Activated CD8-positive, alpha-beta T cell treated with anti-CD3 and anti-CD28 coated beads for 36 hours (primary cell): ENCODE results near the gene MARK1. TPM values are rescaled to one million over a fixed set of nuclear protein-coding genes. Genes with fewer than 3 reads are reported as not detected.
"Not testable (repeated sequence)": the region's sequence is repeated elsewhere in the genome, so short reads cannot be mapped to it uniquely, and the experiment has no call there.

Source experiments
- ATAC-seq: fragments of 200-7000 bp; cut with Tn5 transposase; one replicate; pipeline ENCODE4 v1.10.0; 2021; ENCODE audit warnings: mild to moderate bottlenecking, moderate library complexity
- CTCF ChIA-PET: fragments of 350-600 bp; sonication (Branson Sonifier 250); formaldehyde crosslinking; loops from one replicate; lab custom pipeline; 2021; ENCODE audit warnings: antibody characterized with exemption; lab: Charles Lee
- POLR2A ChIA-PET: fragments of 350-600 bp; sonication (Branson Sonifier 250); formaldehyde crosslinking; loops from one replicate; lab custom pipeline; 2021; ENCODE audit warnings: antibody characterized with exemption; lab: Charles Lee
- DNase-seq: peaks from one replicate; pipeline ENCODE4 v3.0.0-alpha.2; 2020
- H3K27ac Mint-ChIP-seq: one replicate; pipeline ENCODE4 v1.8.0; 2021; ENCODE audit warnings: mild to moderate bottlenecking, mixed read lengths
- H3K27me3 Mint-ChIP-seq: one replicate; pipeline ENCODE4 v1.8.0; 2021; ENCODE audit warnings: mixed read lengths
- H3K36me3 Mint-ChIP-seq: one replicate; pipeline ENCODE4 v1.8.0; 2021; ENCODE audit warnings: low read depth, mixed read lengths
- H3K4me1 Mint-ChIP-seq: one replicate; pipeline ENCODE4 v1.8.0; 2021; ENCODE audit warnings: low read depth, mixed read lengths
- H3K4me3 Mint-ChIP-seq: one replicate; pipeline ENCODE4 v1.8.0; 2021; ENCODE audit warnings: mild to moderate bottlenecking, moderate library complexity, mixed read lengths
- H3K9me3 Mint-ChIP-seq: one replicate; pipeline ENCODE4 v1.8.0; 2021; ENCODE audit warnings: mixed read lengths
- intact Hi-C: fragments of 100-400 bp; cut with micrococcal nuclease; formaldehyde crosslinking; loops from one replicate; pipeline ENCODE4 v1.10.0; 2022
- total RNA-seq, 2 experiments: library from RNA; stranded (reverse); gene quantifications; one replicate each; pipeline ENCODE4 v1.2.3, GENCODE V29; 2021
- TF ChIP-seq, protein P1 (sequence below): fragments of 200-600 bp; IDR thresholded peaks from one replicate; pipeline ENCODE4 v1.8.0; 2022; ENCODE audit warnings: antibody characterized with exemption, mild to moderate bottlenecking

The MARK1 gene
- total RNA-seq, 2 experiments from 2014 or later = not detected

DNA sequence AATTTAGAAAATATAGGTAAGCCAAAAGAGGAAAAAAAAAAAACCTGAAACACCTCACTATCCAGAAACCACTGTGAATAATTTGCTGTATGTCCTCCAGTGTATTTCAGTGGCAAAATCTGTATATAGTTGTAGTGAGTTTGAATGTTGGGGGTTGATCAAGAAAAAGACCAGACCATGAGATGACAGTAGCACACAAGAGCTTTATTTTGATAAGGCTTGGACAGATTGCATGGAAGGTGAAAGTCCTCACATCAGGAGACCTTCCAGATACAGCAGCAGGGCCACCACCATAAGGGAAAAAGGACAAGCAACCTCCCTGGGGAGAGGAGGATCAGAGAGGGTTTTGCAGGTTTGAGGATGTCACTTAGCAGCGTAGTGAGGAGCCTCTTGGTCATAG is 146.0 kb downstream of the MARK1 start:
- intact Hi-C loops = no loop called here
- H3K27me3 Mint-ChIP-seq = peaks cover 2% of the 10 kb centered on the region
- no peaks in the 10 kb centered on the region for H3K36me3 Mint-ChIP-seq
- ATAC-seq (no peak), DNase-seq (no peak)
- H3K9me3 Mint-ChIP-seq = peaks cover 7% of the 10 kb centered on the region
- H3K27ac Mint-ChIP-seq = no peak overlapping the region
- H3K4me3 Mint-ChIP-seq = no peak overlapping the region
- CTCF ChIA-PET = no interaction called here
- H3K4me1 Mint-ChIP-seq = no peaks in the 10 kb centered on the region
- TF ChIP-seq, protein P1, sequence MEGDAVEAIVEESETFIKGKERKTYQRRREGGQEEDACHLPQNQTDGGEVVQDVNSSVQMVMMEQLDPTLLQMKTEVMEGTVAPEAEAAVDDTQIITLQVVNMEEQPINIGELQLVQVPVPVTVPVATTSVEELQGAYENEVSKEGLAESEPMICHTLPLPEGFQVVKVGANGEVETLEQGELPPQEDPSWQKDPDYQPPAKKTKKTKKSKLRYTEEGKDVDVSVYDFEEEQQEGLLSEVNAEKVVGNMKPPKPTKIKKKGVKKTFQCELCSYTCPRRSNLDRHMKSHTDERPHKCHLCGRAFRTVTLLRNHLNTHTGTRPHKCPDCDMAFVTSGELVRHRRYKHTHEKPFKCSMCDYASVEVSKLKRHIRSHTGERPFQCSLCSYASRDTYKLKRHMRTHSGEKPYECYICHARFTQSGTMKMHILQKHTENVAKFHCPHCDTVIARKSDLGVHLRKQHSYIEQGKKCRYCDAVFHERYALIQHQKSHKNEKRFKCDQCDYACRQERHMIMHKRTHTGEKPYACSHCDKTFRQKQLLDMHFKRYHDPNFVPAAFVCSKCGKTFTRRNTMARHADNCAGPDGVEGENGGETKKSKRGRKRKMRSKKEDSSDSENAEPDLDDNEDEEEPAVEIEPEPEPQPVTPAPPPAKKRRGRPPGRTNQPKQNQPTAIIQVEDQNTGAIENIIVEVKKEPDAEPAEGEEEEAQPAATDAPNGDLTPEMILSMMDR = no peak
- POLR2A ChIA-PET = no interaction called here

DNA sequence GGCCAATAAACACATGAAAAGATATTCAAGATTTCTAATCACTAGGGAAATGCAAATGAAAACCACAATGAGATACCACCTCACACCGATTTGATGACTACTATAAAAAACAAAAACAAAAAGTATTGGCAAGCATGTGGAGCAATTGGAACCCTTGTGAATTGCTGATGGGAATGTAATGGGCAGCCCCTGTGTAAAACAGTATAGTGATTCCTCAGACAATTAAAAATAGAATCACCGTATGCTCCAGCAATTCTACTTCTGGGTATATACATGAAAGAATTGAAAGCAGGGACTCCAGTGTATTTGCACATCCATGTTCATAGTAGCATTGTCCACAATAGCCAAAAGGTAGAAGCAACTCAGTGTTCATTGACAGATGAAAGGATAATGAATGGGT is 149.3 kb downstream of the MARK1 start:
- no peaks in the 10 kb centered on the region for H3K4me1 Mint-ChIP-seq
- ATAC-seq (no peak), DNase-seq (no peak)
- POLR2A ChIA-PET = no interaction called here
- H3K9me3 Mint-ChIP-seq = no peaks in the 10 kb centered on the region
- TF ChIP-seq, protein P1 = no peak
- H3K4me3 Mint-ChIP-seq = no peak overlapping the region
- no peaks in the 10 kb centered on the region for H3K36me3 Mint-ChIP-seq
- CTCF ChIA-PET = no interaction called here
- no peak overlapping the region for H3K27ac Mint-ChIP-seq
- H3K27me3 Mint-ChIP-seq = peaks cover 4% of the 10 kb centered on the region
- intact Hi-C loops = no loop called here

DNA sequence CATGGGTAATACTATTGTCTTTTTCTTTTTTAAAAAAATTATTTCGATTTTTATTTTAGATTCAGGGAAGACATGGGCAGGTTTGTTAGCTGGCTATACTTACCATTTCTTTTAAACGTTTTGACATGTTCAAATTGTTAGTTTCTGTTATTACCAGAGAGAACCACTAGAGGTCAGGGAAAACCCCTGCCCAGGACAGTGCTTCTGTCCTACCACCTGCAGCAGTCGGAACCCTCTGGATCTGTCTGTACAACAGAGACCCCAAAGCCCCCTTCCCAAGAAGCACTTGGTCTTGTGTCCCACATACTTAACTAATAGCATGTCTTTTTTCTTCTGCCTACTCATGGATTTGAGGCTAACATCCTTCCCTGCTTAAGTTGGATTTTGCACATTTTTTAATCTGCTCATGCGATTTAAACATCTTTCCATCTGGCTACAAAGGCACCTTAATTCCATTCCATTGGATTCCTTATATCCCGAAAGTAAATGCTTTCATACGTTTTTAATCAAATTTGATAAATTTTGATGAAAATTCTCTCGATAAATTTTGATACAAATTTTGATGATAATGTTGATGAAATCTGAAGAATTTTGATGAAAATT is 152.2 kb downstream of the MARK1 start:
- CTCF ChIA-PET = no interaction called here
- no peaks in the 10 kb centered on the region for H3K4me1 Mint-ChIP-seq
- H3K36me3 Mint-ChIP-seq = no peaks in the 10 kb centered on the region
- TF ChIP-seq, protein P1 = peak; percentile 69
- no peak overlapping the region for H3K4me3 Mint-ChIP-seq
- DNase-seq (peak; percentile 12), ATAC-seq (peak; percentile 77)
- no peaks in the 10 kb centered on the region for H3K9me3 Mint-ChIP-seq
- POLR2A ChIA-PET = no interaction called here
- H3K27me3 Mint-ChIP-seq = peaks cover 4% of the 10 kb centered on the region
- intact Hi-C loops = no loop called here
- no peak overlapping the region for H3K27ac Mint-ChIP-seq

DNA sequence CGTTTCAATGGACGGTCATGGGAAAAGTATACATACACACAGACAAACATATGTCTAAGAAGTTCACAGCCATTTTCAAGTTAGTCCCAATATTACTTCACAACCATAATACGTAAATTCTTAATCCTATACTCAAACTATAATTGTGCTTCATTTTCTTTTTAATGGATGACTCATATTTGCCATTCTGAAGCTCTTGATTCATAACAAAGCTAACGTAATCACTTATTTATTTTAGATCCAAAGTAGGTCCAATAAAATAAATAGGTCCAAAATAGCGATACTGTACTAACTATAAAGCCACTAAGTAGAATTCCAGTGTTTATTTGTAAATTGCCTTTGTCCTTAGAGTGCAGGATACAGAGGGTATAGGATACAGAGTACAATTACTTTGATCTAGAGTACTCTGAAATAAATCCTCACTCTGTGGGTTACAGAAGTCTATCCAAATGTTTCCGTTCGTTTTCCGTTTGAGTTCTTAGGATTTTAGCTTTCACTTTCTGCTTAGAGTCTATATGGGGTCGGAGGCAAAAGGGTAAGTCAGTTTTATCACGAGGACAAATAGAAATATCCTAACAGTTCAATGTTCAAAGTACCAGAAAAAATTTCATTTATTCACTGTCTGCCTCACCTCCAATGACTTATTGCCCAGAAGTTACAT is 153.4 kb downstream of the MARK1 start:
- Mint-ChIP-seq H3K9me3 (no peaks in the 10 kb centered on the region), H3K27me3 (peaks cover 3% of the 10 kb centered on the region), H3K4me3 (no peak overlapping the region), H3K4me1 (no peaks in the 10 kb centered on the region), H3K36me3 (no peaks in the 10 kb centered on the region), H3K27ac (no peak overlapping the region)
- CTCF ChIA-PET = interaction anchor here (0.8 to 1.2 kb wide), 3 partner anchors 12 to 56 kb away, joined by 3 to 5 read pairs (median 4); no protein-coding TSS in a partner anchor
- ATAC-seq = no peak
- POLR2A ChIA-PET = no interaction called here
- intact Hi-C loops = no loop called here
- DNase-seq = no peak
- TF ChIP-seq, protein P1 = no peak

DNA sequence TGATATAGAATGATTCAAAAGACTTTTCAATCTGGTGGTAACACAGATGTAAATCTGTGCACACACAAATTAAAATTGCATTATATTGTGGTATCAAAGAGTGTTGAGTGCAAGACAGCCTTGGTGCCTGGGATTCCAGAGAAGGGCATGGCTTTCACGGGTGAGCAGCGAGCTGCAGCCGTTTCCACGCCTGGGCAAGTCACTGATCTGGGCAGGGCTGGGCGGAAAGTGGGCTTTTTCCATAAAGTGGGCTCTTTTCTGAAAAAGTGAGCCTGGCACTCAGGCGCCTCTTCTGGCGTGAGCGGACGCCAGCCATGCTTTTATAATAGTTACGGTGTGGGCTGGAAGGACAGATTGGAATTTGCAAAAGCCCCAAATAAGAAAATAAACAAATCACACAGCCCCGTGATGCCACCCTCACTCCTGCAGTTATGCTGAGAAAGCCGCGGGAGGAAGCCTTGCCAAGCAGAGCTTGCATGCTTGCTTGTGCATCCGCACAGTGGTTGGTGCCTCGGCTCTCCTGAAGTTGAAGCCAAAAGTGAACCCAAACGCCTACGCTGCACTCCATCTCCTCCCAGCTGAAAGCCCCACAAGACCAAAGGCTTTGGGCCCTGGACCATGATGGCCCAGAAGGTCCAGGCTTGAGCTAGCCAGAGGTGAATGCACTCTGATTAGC is 155.1 kb downstream of the MARK1 start:
- TF ChIP-seq, protein P1 = no peak
- no peak for DNase-seq
- intact Hi-C loops = no loop called here
- no peak overlapping the region for H3K27ac Mint-ChIP-seq
- ChIA-PET CTCF (no interaction called here), POLR2A (no interaction called here)
- H3K36me3 Mint-ChIP-seq = no peaks in the 10 kb centered on the region
- ATAC-seq = no peak
- no peaks in the 10 kb centered on the region for H3K9me3 Mint-ChIP-seq
- peaks cover 3% of the 10 kb centered on the region for H3K27me3 Mint-ChIP-seq
- no peaks in the 10 kb centered on the region for H3K4me1 Mint-ChIP-seq
- no peak overlapping the region for H3K4me3 Mint-ChIP-seq

DNA sequence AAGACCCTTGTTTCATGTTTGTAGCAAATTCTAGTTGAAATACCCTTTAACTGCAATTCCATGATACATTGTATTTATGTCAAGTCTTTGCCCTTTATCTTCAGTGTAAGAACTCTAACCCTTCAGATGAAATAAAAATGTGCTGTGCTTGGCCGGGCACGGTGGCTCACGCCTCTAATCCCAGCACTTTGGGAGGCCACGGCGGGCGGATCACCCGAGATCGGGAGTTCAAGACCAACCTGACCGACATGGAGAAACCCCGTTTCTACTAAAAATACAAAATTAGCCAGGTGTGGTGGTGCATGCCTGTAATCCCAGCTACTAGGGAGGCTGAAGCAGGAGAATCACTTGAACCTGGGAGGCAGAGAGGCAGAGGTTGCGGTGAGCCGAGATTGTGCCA is 155.8 kb downstream of the MARK1 start:
- not testable (repeated sequence) for DNase-seq, H3K36me3 Mint-ChIP-seq

More for the DNA sequence above, 155.8 kb downstream of the MARK1 start:
- H3K4me3 Mint-ChIP-seq, H3K9me3 Mint-ChIP-seq, intact Hi-C loops, H3K27ac Mint-ChIP-seq, H3K4me1 Mint-ChIP-seq, H3K27me3 Mint-ChIP-seq, POLR2A ChIA-PET, CTCF ChIA-PET, ATAC-seq: not testable (repeated sequence)
